Right forelimb (tissue), 1 donor: ENCODE measurements around the gene GALNT15.

Source experiments
- DNase-seq: peaks from one replicate; pipeline ENCODE4 v3.0.0-alpha.2; 2018

The GALNT15 gene

DNA sequence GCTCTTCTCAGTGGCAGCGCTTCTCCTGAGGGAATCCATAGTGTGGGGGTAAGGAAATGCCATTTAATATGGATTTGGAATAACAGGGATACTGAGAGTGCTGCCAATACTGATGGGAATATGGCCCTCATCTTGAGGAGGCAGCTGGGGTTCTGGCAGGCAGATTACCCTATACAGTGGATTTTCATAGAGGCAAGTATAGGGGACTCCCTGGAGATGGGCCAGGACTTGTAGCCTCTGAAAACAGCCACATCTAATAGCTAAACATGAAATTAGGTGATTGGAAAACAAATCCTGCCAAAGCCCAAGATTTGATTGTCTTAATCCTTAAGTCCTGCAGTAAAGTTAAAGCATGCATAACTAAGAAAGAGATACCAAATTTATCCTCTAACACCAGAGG, 59.3 kb downstream of the GALNT15 start:
- no peak for DNase-seq

DNA sequence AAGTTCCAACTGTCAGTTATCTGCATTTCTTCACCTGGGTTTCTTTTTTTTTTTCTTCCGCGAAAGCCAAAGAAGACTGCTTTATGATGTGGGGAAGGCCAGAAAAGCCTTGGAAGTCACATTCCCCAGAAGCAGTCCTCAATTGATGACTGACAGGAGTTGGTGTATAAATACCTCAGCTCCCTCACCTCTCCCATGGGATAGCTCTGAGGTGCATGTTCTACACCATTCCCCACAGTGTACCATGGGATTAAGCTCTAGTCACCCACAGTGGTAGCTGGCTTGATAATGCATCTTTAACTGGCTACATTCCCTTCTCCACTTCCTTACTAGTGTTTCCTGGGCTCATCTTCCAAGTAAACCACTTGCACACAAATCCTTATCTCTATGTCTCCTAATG, 59.8 kb downstream of the GALNT15 start:
- no peak for DNase-seq

GRCh38 chr3:16236030-16236639, 61.7 kb downstream of the GALNT15 start:
- no peak for DNase-seq

DNA sequence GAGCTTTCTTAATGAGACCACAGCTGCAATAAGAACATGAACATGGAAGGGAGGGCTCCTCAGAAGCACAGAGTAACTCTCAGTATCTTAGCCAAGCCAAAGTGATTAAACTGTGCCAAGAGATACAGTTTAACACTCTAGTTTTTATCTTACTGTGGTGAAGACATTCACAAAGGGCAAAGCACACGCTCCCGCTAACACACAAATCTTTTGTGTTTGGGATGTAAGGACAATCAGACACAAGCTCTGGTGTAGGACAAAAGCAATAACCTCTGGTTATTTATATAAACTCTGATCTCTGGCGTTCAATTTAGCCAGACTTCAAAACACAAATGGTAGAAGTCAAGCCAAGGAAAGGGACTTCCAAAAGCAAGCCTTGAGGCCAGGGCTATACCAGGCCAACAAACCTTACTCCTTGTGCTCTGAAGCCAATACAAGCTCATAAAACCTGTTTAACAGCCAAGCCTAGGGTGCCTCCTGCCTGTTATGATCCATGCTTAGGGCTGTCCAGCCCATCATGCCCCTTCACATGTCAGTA, 62.4 kb downstream of the GALNT15 start:
- no peak for DNase-seq

- no peak for DNase-seq
Measured at GRCh38 chr3:16239086-16239770, 64.7 kb downstream of the GALNT15 start.

DNA sequence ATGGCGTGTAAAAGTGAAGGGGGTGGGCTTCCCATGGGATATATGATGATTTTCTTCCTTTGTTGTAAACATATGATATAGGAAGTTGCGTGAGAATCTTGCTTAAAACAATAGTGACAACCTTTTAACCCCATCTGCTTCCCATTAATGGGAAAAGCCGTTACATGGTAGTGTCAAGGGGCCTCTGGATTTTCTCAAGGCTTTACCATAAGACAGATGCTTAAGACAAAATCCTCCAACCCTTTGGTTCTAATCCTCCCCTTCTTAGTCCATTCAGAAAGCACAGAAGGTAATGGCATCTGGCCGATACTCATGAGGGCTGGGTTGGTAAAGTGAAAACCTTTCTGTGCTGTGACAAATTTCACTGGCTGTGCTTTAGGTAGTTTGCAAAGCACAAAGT, 65.3 kb downstream of the GALNT15 start:
- no peak for DNase-seq

- no peak for DNase-seq
Measured at GRCh38 chr3:16240229-16241023, 65.9 kb downstream of the GALNT15 start.

DNA sequence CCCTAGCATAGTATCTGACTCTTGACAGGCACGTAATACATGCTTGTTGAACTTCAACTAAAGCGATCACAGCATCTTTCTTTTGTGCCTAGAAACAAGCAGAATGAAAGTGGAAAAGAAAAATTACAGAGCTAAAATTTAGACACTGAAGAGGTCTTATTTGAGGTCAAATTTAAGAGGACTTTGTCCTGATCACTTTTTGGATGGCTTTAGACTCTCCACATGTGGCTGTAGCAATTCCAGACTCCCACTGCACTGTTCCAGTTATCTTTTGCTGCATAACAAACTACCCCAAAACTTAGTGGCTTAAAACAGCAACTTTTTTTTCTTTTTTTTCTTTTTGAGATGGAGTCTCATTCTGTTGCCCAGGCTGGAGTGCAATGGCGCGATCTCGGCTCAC, 66.7 kb downstream of the GALNT15 start:
- DNase-seq, result no peak

DNA sequence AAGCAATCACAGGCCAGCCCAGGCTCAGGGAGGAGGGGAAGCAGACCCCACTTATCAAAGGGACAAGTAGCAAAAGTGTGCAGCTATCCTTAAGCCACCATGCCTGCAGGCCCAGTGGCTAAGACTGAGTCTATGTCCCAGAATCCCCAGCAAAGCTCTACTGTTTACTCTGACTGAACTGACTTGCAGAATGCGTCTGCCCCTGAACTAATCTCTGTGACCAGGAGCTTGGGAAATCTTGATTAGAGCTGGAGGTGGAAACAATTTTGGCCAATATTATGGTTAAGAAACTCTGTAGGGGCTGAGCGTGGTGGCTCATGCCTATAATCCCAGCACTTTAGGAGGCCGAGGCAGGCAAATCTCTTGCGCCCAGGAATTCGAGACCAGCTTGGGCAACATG, 67.7 kb downstream of the GALNT15 start:
- DNase-seq, result no peak

GRCh38 chr3:16243706-16244490, 69.4 kb downstream of the GALNT15 start:
- no peak for DNase-seq

- DNase-seq, result no peak
Measured at GRCh38 chr3:16245609-16246008, 71.1 kb downstream of the GALNT15 start.

- peak; percentile 80 for DNase-seq
Measured at GRCh38 chr3:16247282-16248061, 73.0 kb downstream of the GALNT15 start.

GRCh38 chr3:16248556-16248955, 74.1 kb downstream of the GALNT15 start:
- no peak for DNase-seq

DNA sequence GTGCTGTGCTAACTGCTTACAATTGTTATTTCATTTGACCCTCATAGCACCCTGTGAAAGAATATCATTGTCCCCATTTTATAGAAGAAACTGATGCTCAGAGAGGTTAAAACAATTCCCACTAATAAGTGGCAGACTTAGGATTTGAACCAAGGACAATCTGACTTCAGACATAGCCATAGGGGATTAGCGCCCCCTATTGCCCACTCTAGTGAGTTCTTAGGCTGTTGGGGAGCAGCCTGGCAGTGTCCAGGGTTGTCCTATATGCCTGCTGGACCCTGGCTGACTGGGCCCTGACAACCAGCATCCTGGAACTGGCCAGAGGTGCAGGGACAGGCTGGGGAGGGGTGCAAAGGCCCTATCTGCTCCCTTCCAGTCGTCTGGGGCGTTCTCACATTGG, 74.9 kb downstream of the GALNT15 start:
- DNase-seq, result no peak

DNA sequence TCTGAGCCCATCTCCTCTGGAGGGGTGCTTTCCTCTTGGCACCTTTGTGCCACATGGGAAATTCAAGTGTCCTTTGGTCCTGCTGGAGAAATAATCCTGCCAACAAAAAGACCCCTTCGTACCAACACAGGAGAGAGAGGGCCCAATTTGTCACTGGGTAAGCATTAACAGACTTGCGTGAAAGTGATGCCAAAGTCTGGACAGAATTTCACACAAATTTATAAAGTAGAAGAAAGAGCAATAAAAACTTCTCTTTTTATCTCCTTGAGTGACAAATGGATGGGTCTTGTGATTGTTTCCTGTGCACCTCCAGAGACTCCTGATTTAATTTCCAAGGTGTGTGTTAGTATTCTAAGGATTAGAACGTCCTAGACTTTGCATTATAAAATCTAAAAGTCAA, 75.4 kb downstream of the GALNT15 start:
- no peak for DNase-seq

DNA sequence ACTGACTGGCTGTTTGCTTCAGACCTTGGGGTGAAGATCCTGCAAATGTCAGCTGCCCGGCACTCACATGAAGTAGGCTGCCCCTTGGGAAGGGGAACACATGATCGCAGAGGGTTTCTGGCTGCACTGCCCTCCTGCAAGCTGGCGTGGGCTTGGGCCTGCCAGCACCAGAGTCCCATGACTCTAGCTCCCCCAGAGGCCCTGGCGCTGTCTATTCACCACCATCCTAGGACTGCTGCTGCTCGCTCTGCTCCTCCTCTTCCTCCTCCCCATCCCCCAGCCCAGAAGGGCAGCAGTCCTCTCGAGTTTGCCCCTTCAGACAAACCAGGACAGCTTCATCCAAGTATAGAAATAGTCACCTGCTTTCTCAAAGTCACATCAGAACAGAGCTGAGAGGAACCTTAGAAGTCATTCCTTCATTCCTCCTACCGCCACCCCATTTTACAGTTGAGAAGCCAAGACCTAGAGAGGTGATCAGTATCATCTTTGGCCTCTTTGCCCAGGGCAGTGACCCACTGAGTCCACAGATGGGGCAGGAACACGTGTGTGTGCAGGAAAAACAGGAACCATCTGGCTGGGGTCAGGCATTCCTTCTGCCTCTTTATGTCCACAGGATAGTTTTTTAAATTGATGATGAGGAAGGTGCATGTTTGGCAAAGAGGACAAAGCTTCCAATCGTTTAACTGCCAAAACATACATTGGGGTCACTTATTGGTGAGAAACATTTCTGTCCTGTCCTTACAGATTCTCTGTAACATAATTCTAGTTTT, 77.0 kb downstream of the GALNT15 start:
- DNase-seq, result no peak

GRCh38 chr3:16252243-16252978, 77.9 kb downstream of the GALNT15 start:
- DNase-seq, result no peak

- DNase-seq, result no peak
Measured at GRCh38 chr3:16252988-16253387, 78.5 kb downstream of the GALNT15 start.

DNA sequence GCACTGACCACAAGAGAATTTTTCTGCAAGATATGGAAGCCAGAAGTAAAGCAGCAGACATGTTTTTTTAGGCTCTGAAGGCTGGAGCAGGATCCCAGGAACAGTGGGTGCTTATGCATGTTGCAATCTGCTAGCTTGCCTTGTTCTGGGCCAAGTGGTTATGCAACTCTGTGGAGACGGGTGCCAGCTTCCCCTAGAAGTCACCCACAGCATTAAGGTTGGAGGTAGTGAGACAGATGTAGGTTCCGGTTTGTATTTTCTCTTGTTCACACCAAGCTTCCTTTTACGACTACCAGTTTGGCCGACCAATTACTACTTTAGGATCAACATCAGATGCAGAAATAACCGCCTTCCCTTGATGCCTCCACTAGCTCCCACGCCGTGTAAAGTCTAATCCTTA, 79.1 kb downstream of the GALNT15 start:
- DNase-seq, result no peak

DNA sequence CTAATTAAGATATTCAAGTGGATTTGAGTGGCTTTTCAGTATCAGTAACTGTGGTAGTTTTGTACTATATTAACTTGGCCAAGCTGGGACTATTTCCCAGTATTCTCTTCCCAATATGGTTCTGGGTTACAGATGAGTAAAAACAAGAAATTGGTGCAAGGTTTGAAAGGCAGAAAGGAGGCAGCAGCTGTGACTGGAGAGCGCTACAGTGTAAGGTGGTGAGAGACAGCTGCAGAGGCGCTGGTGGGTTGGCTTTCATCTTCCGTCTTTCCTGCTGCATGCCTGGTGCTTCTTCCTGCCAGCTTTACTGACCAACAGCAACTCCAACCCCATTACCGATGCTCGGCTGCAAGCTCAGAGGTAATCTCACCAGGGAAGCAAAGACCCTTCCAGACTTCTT, 80.4 kb downstream of the GALNT15 start:
- DNase-seq, result no peak

GRCh38 chr3:16255326-16255725, 80.8 kb downstream of the GALNT15 start:
- no peak for DNase-seq
